Left hindlimb (tissue), 1 donor: ENCODE data around the gene DDX17.
"Not testable (repeated sequence)": the region's sequence is repeated elsewhere in the genome, so short reads cannot be mapped to it uniquely, and the experiment has no call there.

Experiments used
- DNase-seq: peaks from one replicate; pipeline ENCODE4 v3.0.0-alpha.2; 2018

DDX17 gene

GRCh38 chr22:38490915-38491314 is 15.2 kb downstream of the DDX17 start:
- no peak for DNase-seq

GRCh38 chr22:38490475-38490874 is 15.6 kb downstream of the DDX17 start:
- DNase-seq, result no peak

GRCh38 chr22:38489561-38490145 is 16.5 kb downstream of the DDX17 start:
- no peak for DNase-seq

- no peak for DNase-seq
These were observed 17.0 kb downstream of the DDX17 start for GRCh38 chr22:38489142-38489541.

GRCh38 chr22:38487946-38488345 is 18.2 kb downstream of the DDX17 start:
- DNase-seq, result no peak

- DNase-seq, result no peak
These were observed 20.3 kb downstream of the DDX17 start for GRCh38 chr22:38485783-38486182.

GRCh38 chr22:38484244-38484643 is 21.9 kb downstream of the DDX17 start:
- no peak for DNase-seq

- no peak for DNase-seq
These were observed 23.3 kb downstream of the DDX17 start for GRCh38 chr22:38482662-38483308.

- DNase-seq, result no peak
These were observed 24.2 kb downstream of the DDX17 start for GRCh38 chr22:38481871-38482332.

- no peak for DNase-seq
These were observed 24.8 kb downstream of the DDX17 start for GRCh38 chr22:38481162-38481870.

- no peak for DNase-seq
These were observed 26.8 kb downstream of the DDX17 start for GRCh38 chr22:38479096-38479837.

- DNase-seq, result no peak
These were observed 28.5 kb downstream of the DDX17 start for GRCh38 chr22:38477585-38477984.

GRCh38 chr22:38474003-38474607 is 32.0 kb downstream of the DDX17 start:
- DNase-seq, result no peak

- no peak for DNase-seq
These were observed 34.9 kb downstream of the DDX17 start for GRCh38 chr22:38471237-38471636.

GRCh38 chr22:38470179-38470578 is 35.9 kb downstream of the DDX17 start:
- DNase-seq, result not testable (repeated sequence)

- DNase-seq, result no peak
These were observed 36.8 kb downstream of the DDX17 start for GRCh38 chr22:38469306-38469781.

GRCh38 chr22:38468443-38469305 is 37.4 kb downstream of the DDX17 start:
- peak; percentile 53 for DNase-seq

- DNase-seq, result peak; percentile 82
These were observed 38.1 kb downstream of the DDX17 start, which contains the start of gene KDELR3 for GRCh38 chr22:38467904-38468442. KDELR3 (plus strand) TSS chr22:38468096; CDS start chr22:38468234, 138 bp downstream.

- no peak for DNase-seq
These were observed 38.6 kb downstream of the DDX17 start for GRCh38 chr22:38467438-38467903.

- no peak for DNase-seq
These were observed 40.2 kb downstream of the DDX17 start for GRCh38 chr22:38465673-38466490.
